Thoracic aorta (tissue), 2 donors: ENCODE data around the gene HIVEP2. TPM values are rescaled to one million over a fixed set of nuclear protein-coding genes. Genes with fewer than 3 reads are reported as not detected.

Experiments
- ATAC-seq: fragments of 150-250 bp; one replicate; pipeline ENCODE4 v1.8.0; 2017; ENCODE audit warnings: low read depth; ENCODE audit not compliant: insufficient number of reproducible peaks, low FRiP score
- DNase-seq: peaks from one replicate; pipeline ENCODE4 v3.0.0-alpha.2; 2020; ENCODE audit warnings: low spot score
- H3K27ac ChIP-seq, 2 donors: fragments of 200-600 bp; sonication (generic); 1 replicate in 1 of 2; 2 replicates in 1 of 2; pipeline ENCODE4 v1.5.1; 2016; ENCODE audit warnings: mild to moderate bottlenecking in 2 of 2, moderate library complexity in 2 of 2
- H3K27me3 ChIP-seq: fragments of 200-600 bp; sonication (generic); replicated peaks from 2 replicates; pipeline ENCODE4 v1.6.0; 2016; ENCODE audit warnings: mild to moderate bottlenecking; ENCODE audit not compliant: insufficient read depth
- H3K36me3 ChIP-seq: fragments of 200-600 bp; sonication (generic); one replicate; pipeline ENCODE4 v1.5.1; 2016
- H3K4me1 ChIP-seq, 2 donors: fragments of 200-600 bp; sonication (generic); 1 replicate in 1 of 2; 2 replicates in 1 of 2; pipeline versions ENCODE4 v1.5.1 to v1.6.0; 2016; ENCODE audit warnings: low read depth in 2 of 2, mild to moderate bottlenecking in 1 of 2; ENCODE audit not compliant: control insufficient read depth in 1 of 2
- H3K4me3 ChIP-seq: fragments of 200-600 bp; sonication (generic); 2 replicates; pipeline ENCODE4 v1.5.1; 2016; ENCODE audit warnings: mild to moderate bottlenecking
- H3K9me3 ChIP-seq: fragments of 200-600 bp; sonication (generic); 2 replicates; pipeline ENCODE4 v1.5.1; 2016
- CTCF ChIP-seq: fragments of 200-600 bp; sonication (generic); IDR thresholded peaks from one replicate; pipeline ENCODE4 v1.5.1; 2019; ENCODE audit warnings: antibody characterized with exemption
- total RNA-seq, 2 donors: library from RNA; depleted of rRNA; stranded (reverse); fragments of >200 nt; gene quantifications; one replicate each; pipeline versions ENCODE4 v1.1.0 to v1.2.3, GENCODE V29; 2016

Gene HIVEP2
- total RNA-seq, 2 donors from 2014 or later: 32.9 to 51.7 TPM

- no peak overlapping the region for H3K4me3 ChIP-seq
- ATAC-seq (no peak), DNase-seq (no peak)
- no peaks in the 10 kb centered on the region for H3K9me3 ChIP-seq
- TF ChIP-seq CTCF: no peak
- peaks cover 7 to 27% of the 10 kb centered on the region in 2 donors for H3K4me1 ChIP-seq
- no peaks in the 10 kb centered on the region for H3K36me3 ChIP-seq
- no peaks in the 10 kb centered on the region for H3K27me3 ChIP-seq
- H3K27ac ChIP-seq: no peak overlapping the region
Observed at GRCh38 chr6:142932889-142933288, 12.1 kb downstream of the HIVEP2 start.

- Histone ChIP-seq H3K4me3 (no peak overlapping the region), H3K36me3 (no peaks in the 10 kb centered on the region), H3K9me3 (no peaks in the 10 kb centered on the region), H3K27ac (no peak overlapping the region), H3K4me1 (peaks cover 10 to 36% of the 10 kb centered on the region in 2 donors), H3K27me3 (no peaks in the 10 kb centered on the region)
- ATAC-seq (no peak), DNase-seq (no peak)
- TF ChIP-seq CTCF: no peak
Observed at GRCh38 chr6:142929751-142930358, 15.1 kb downstream of the HIVEP2 start.

DNA sequence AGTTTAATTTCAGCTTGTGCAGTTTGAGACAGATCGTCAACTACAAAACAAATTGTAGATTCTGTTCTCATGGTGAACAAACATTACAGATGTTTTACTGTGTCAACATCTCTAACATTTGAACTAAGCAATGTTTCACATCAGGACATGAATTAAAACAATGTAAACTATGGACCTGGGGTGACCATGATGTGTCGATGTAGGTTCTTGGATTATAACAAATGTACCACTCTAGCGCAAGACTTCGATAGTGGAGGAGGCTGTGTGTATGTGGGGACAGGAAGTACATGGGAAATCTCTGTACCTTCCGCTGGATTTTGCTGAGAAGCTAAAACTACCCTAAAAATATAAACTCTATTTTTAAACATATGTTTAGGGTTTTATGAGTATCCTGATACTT lies 17.1 kb downstream of the HIVEP2 start:
- H3K27me3 ChIP-seq: no peaks in the 10 kb centered on the region
- H3K27ac ChIP-seq: no peak overlapping the region
- no peaks in the 10 kb centered on the region for H3K9me3 ChIP-seq
- peak overlapping the region; percentile 74 for H3K4me3 ChIP-seq
- no peak for ATAC-seq
- DNase-seq: no peak
- H3K4me1 ChIP-seq: peaks cover 3 to 18% of the 10 kb centered on the region in 2 donors
- no peaks in the 10 kb centered on the region for H3K36me3 ChIP-seq
- TF ChIP-seq CTCF: no peak

- ATAC-seq: no peak
- peak overlapping the region; percentile 74 for H3K4me3 ChIP-seq
- H3K9me3 ChIP-seq: no peaks in the 10 kb centered on the region
- no peaks in the 10 kb centered on the region for H3K36me3 ChIP-seq
- no peak for TF ChIP-seq CTCF
- peaks cover 3 to 17% of the 10 kb centered on the region in 2 donors for H3K4me1 ChIP-seq
- H3K27ac ChIP-seq: peak overlapping the region; percentile 57 to 67
- H3K27me3 ChIP-seq: no peaks in the 10 kb centered on the region
- DNase-seq: no peak
Observed at GRCh38 chr6:142927271-142927580, 17.8 kb downstream of the HIVEP2 start.

- Histone ChIP-seq H3K9me3 (no peaks in the 10 kb centered on the region), H3K4me1 (peaks cover 3 to 17% of the 10 kb centered on the region in 2 donors), H3K27ac (peak overlapping the region; percentile 74 to 80), H3K27me3 (no peaks in the 10 kb centered on the region), H3K4me3 (peak overlapping the region; percentile 74), H3K36me3 (no peaks in the 10 kb centered on the region)
- TF ChIP-seq CTCF: no peak
- peak; percentile 74 for ATAC-seq
- no peak for DNase-seq
Observed at GRCh38 chr6:142926494-142927270, 18.3 kb downstream of the HIVEP2 start.
